HFF-Myc (cell line): ENCODE results near the gene IRGQ.
A peak's percentile ranks its signal among the peaks of the same experiment; 100 is the strongest.

Source experiments
- DNase-seq: peaks from one replicate; pipeline ENCODE4 v3.0.0-alpha.2; 2011; ENCODE audit warnings: low read depth; ENCODE audit errors: extremely low read depth
- H3K4me3 ChIP-seq: replicated peaks from 2 replicates; pipeline ENCODE4 v1.5.1; 2011; ENCODE audit warnings: low read depth, mild to moderate bottlenecking, control low read depth, low read length
- TF ChIP-seq, protein P1 (sequence below): IDR thresholded peaks from 2 replicates; pipeline ENCODE4 v1.5.1; 2012; ENCODE audit warnings: mild to moderate bottlenecking, low read depth, low read length, control low read depth; ENCODE audit errors: missing control alignments

IRGQ gene

DNA sequence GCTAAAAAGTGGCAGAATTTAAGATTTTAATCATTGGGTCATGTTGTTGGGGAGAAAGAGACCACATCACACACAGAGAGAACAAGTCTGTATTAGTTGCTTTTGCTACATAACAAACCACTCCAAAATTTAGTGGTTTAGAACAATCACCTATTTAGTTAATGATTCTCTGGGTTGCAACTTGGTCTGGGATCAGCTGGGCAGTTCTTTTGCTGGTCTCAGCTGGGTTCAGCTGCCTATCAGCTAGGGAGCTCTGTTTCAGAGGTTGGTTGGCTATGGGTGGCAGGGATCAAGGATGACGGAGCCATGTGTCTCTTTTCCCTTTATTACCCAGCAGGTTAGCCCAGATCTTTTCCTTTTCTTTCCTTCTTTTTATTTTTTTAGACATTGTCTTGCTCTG lies 11.4 kb downstream of the IRGQ start:
- DNase-seq, result no peak
- no peak overlapping the region for H3K4me3 ChIP-seq
- TF ChIP-seq, protein P1, sequence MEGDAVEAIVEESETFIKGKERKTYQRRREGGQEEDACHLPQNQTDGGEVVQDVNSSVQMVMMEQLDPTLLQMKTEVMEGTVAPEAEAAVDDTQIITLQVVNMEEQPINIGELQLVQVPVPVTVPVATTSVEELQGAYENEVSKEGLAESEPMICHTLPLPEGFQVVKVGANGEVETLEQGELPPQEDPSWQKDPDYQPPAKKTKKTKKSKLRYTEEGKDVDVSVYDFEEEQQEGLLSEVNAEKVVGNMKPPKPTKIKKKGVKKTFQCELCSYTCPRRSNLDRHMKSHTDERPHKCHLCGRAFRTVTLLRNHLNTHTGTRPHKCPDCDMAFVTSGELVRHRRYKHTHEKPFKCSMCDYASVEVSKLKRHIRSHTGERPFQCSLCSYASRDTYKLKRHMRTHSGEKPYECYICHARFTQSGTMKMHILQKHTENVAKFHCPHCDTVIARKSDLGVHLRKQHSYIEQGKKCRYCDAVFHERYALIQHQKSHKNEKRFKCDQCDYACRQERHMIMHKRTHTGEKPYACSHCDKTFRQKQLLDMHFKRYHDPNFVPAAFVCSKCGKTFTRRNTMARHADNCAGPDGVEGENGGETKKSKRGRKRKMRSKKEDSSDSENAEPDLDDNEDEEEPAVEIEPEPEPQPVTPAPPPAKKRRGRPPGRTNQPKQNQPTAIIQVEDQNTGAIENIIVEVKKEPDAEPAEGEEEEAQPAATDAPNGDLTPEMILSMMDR, result no peak

DNA sequence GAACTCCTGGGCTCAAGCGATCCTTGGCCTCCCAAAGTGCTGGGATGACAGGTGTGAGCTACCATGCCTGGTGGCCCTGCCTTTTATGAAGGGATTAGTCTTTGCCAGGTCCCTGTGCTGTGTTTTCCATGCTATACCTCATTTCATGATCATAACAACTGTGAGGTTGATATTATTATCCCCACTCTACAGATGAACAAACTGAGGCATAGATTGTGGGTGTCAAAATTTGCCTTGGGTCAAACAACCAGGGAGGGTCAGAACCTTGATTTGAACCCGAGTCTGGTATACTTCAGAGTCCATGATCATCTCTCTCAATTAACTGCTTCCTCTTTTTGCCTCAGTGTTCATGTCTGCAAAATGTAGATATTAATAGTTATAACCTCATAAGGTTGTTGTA lies 13.4 kb downstream of the IRGQ start:
- DNase-seq, result no peak
- H3K4me3 ChIP-seq, result no peak overlapping the region
- TF ChIP-seq, protein P1, result no peak

- TF ChIP-seq, protein P1, result no peak
- DNase-seq, result no peak
- H3K4me3 ChIP-seq, result peak overlapping the region; percentile 55
Measured at GRCh38 chr19:43581467-43581866, 14.5 kb downstream of the IRGQ start.

DNA sequence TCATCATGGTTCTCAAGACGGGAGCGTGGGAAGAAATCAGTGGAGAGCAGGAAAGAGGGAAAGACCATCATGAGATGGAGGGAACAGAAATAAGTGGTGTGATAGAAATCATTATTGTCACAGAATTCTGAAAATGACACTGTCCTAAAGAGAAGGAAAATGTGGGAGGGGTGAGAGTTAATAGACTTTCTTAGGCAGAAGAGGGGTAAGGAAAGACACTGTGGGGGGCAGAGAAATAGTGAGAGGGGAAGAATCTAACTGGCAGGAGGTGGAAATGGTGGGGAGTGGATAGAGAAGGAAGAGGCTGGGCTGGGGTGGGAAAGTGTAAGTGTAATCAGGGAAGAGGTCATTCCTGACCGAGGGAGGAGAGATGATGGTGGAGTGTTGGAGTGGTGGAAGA lies 17.1 kb downstream of the IRGQ start:
- no peak for DNase-seq
- no peak overlapping the region for H3K4me3 ChIP-seq
- TF ChIP-seq, protein P1, result no peak

GRCh38 chr19:43575955-43576878 lies 19.7 kb downstream of the IRGQ start:
- DNase-seq, result no peak

GRCh38 chr19:43575156-43575950 lies 20.6 kb downstream of the IRGQ start, which contains the start of the genes PINLYP and XRCC1:
PINLYP (plus strand) TSS chr19:43575801; CDS start chr19:43577192, 1,391 bp downstream.
XRCC1 (minus strand) TSS chr19:43575527; CDS start chr19:43575458, 69 bp downstream.
- H3K4me3 ChIP-seq, result peak within 1 kb of the TSS; percentile 93
- DNase-seq, result peak; percentile 95
- TF ChIP-seq, protein P1, result no peak

More at GRCh38 chr19:43575955-43576878, 19.7 kb downstream of the IRGQ start:
- TF ChIP-seq, protein P1, result no peak
- H3K4me3 ChIP-seq, result peak overlapping the region; percentile 93
